H7 (cell line): ENCODE data around the gene EGR1. TPM values are rescaled to one million over a fixed set of nuclear protein-coding genes. Genes with fewer than 3 reads are reported as not detected.
A peak's percentile ranks its signal among the peaks of the same experiment; 100 is the strongest.
"Not testable (repeated sequence)": the region's sequence is repeated elsewhere in the genome, so short reads cannot be mapped to it uniquely, and the experiment has no call there.

ENCODE experiments used
- DNase-seq: peaks from one replicate; pipeline ENCODE4 v3.0.0; 2012
- H3K27me3 ChIP-seq: 2 replicates; pipeline ENCODE4 v1.6.0; 2011; ENCODE audit warnings: mild to moderate bottlenecking, low read length; ENCODE audit not compliant: control insufficient read depth, insufficient read depth
- H3K36me3 ChIP-seq: replicated peaks from 2 replicates; pipeline ENCODE4 v1.5.1; 2011; ENCODE audit warnings: low read length; ENCODE audit not compliant: control insufficient read depth, insufficient read depth
- H3K4me3 ChIP-seq: 2 replicates; pipeline ENCODE4 v1.5.1; 2011; ENCODE audit warnings: low read depth, mild to moderate bottlenecking, control low read depth, low read length, moderate library complexity; ENCODE audit not compliant: insufficient read depth
- total RNA-seq: library from RNA; depleted of rRNA; stranded (reverse); fragments of >200 nt; shearing (Covaris generic); gene quantifications from 2 replicates; pipeline ENCODE4 v1.2.3, GENCODE V29; 2014

The EGR1 gene
- total RNA-seq, 1 experiment from 2014 or later = 0.10 TPM

DNA sequence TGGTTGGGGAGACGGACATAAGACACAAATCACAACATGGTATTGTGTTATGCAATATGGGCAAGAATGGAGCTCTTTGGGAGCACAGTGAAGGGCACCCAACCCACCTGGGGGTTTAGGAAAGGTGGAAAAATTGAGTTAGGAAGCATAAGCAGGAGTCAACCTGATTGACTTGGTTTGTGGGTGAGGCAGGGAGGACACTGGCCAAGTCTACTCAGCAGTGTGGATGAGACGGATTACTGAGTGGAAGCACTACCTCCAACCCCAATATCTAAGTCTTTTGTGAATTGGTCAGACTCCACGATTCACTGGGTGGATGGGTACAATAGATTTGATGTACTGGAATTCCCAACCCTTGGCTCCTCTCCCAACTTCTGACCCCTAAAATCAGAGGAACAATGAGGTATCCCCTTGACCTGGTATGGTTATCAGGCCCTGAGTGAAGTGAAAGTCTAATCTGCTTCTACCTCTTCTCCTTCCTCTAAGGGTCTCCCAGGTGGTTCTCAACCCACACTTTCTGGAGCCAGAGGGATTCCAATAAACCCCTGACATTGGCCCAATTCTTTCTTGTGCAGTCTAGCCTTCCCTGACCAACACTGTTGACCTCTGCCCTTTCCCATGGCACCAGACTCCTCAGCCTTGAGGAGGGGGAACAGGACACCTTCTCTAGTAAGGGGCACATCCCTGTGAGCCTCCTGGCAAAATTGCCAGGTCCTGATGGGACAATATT lies 5.2 kb downstream of the EGR1 start:
- Histone ChIP-seq H3K4me3 (no peak overlapping the region), H3K36me3 (no peaks in the 10 kb centered on the region; the same call in 1 of the 2 replicates), H3K27me3 (peaks cover 24% of the 10 kb centered on the region)
- no peak for DNase-seq

DNA sequence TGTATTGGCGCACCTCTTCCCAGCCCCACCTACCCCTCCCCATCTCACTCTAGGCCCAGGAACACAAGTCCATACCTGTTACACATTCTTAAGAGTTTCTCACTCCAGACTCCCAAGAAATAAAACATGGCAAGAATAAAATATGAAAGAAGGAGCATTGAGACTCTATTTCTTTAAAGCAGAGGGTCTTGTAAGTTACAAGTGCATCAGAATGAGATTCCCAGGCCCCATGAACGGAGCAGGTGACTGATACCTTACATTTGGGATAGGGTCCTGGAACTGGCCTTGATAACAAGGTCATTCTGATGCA lies 5.7 kb downstream of the EGR1 start:
- no peak for DNase-seq
- H3K4me3 ChIP-seq = no peak overlapping the region
- H3K27me3 ChIP-seq = peaks cover 18% of the 10 kb centered on the region
- H3K36me3 ChIP-seq = no peaks in the 10 kb centered on the region; the same call in 1 of the 2 replicates

GRCh38 chr5:138472353-138472752 lies 7.1 kb downstream of the EGR1 start:
- peak; percentile 67 for DNase-seq
- Histone ChIP-seq H3K36me3 (no peaks in the 10 kb centered on the region; the same call in 1 of the 2 replicates), H3K4me3 (no peak overlapping the region), H3K27me3 (peaks cover 5% of the 10 kb centered on the region)

DNA sequence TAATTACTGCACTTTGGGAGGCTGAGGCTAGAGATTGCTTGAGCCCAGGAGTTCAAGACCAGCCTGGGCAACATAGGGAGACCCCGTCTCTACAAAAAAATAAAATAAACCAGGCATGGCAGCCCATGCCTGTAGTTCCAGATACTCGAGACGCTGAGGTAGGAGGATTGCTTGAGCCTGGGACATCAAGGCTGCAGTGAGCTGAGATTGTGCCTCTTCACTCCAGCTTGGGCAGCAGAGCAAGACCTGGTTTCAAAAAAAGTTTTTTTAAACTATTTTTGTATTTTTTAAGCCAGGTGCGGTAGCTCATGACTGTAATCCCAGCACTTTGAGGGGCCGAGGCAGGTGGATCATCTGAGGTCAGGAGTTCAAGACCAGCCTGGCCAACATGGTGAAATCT lies 7.9 kb downstream of the EGR1 start:
- not testable (repeated sequence) for H3K4me3 ChIP-seq, DNase-seq, H3K27me3 ChIP-seq, H3K36me3 ChIP-seq

DNA sequence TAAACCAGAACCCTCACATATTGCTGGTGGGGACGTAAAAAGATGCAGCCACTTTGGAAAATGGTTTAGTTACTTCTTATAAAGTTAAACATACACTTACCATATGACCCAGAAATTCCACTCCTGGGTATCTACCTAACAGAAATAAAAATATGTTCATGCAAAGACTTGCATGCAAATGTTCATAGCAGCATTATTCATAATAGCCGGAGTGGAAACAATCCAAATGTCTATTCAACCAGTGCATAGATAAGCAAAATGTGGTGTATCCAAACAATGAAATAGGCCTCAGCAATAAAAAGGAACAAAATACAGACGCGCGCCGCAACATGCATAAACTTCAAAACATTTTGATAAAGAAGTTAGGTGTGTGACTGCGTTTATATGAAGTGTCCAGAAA lies 11.6 kb downstream of the EGR1 start:
- no peaks in the 10 kb centered on the region for H3K27me3 ChIP-seq
- no peak for DNase-seq
- H3K36me3 ChIP-seq = no peaks in the 10 kb centered on the region
- no peak overlapping the region for H3K4me3 ChIP-seq

GRCh38 chr5:138482638-138483037 lies 17.4 kb downstream of the EGR1 start:
- no peak for DNase-seq
- Histone ChIP-seq H3K4me3 (no peak overlapping the region), H3K36me3 (no peaks in the 10 kb centered on the region), H3K27me3 (no peaks in the 10 kb centered on the region)

DNA sequence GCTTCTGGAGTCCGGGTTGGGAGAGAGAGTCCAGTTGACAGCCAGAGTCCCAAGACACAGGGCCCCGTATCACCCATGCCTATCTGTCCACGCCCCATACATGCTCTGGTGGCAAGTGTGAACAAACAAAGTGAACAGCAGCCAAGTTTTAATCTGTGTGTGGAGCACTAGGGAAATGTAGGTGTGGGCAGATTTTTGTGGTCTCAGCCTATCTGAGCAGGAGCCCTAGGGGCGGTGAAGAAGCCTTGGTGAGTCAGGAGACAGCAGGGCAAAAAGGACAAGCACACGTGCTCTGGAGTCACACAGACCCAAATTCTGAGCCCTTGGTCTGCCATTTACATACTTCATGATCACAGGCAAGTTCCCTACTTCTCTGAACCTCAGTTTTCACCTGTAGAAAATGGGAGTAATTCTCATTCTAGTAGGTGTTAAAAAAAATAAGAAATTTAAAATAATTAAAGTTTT lies 23.2 kb downstream of the EGR1 start:
- Histone ChIP-seq H3K27me3 (peaks cover 33% of the 10 kb centered on the region), H3K36me3 (no peaks in the 10 kb centered on the region)
- DNase-seq = no peak

DNA sequence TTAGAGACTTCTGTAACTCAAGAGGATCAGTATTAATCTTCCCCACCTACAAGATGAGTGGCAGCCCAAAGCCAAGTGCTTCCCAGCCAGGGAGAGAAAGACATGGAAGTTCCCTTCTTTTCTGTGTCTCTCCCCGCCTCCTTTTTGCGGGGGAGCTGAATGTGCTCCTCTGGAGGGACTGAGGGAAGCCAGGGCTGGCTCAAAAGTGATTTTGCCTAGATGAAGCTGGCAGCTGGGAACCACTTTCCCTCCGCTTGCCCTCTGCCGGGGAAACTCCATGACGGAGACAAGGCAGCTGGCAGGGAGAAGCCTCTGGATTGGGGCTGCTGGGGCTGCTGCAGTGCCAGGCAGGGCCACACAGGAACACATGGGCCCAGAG lies 24.4 kb downstream of the EGR1 start:
- H3K36me3 ChIP-seq = no peaks in the 10 kb centered on the region
- H3K27me3 ChIP-seq = peaks cover 33% of the 10 kb centered on the region
- no peak for DNase-seq
- no peak overlapping the region for H3K4me3 ChIP-seq

More for the DNA sequence above, 23.2 kb downstream of the EGR1 start:
- H3K4me3 ChIP-seq = no peak overlapping the region

GRCh38 chr5:138490648-138491283 lies 25.5 kb downstream of the EGR1 start:
- no peak for DNase-seq
- no peak overlapping the region for H3K4me3 ChIP-seq
- H3K36me3 ChIP-seq = no peaks in the 10 kb centered on the region
- H3K27me3 ChIP-seq = peaks cover 33% of the 10 kb centered on the region

- DNase-seq = no peak
- Histone ChIP-seq H3K27me3 (peaks cover 33% of the 10 kb centered on the region), H3K4me3 (peak overlapping the region; percentile 63), H3K36me3 (no peaks in the 10 kb centered on the region)
Observed at GRCh38 chr5:138491284-138491648, 26.0 kb downstream of the EGR1 start.

- no peaks in the 10 kb centered on the region for H3K36me3 ChIP-seq
- peak; percentile 95 for DNase-seq
Observed at GRCh38 chr5:138491669-138492559, 26.6 kb downstream of the EGR1 start.

DNA sequence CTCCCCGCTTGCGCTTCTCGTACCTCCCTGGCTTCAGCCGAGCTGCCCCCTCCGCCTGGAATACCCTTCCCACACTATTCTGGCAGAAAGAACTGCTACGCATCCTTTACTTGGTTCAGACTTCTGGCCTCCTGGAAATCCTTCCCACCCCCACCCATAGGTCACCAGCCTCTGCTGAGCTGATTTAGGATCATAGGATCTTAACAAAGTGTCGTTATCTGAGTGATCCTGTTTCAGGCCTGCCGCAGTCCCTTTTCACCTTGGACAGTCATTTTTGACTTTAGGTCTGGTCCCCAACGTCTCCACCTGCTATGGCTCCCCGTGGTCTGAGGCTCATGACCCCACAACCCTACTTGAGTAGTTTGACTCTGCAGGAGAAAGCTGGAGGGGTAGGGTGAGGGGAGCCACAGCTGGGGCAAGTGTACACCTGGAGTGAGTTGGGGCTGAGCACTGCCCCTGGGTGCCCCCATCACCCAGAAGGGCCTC lies 27.3 kb downstream of the EGR1 start:
- peak overlapping the region; percentile 64 for H3K4me3 ChIP-seq
- H3K36me3 ChIP-seq = no peaks in the 10 kb centered on the region
- DNase-seq = no peak
- H3K27me3 ChIP-seq = peaks cover 33% of the 10 kb centered on the region

More at GRCh38 chr5:138491669-138492559, 26.6 kb downstream of the EGR1 start:
- Histone ChIP-seq H3K27me3 (peaks cover 33% of the 10 kb centered on the region), H3K4me3 (peak overlapping the region; percentile 64)

GRCh38 chr5:138495351-138495750 lies 30.1 kb downstream of the EGR1 start:
- Histone ChIP-seq H3K27me3 (peaks cover 24% of the 10 kb centered on the region), H3K36me3 (no peaks in the 10 kb centered on the region), H3K4me3 (no peak overlapping the region)
- DNase-seq = no peak

DNA sequence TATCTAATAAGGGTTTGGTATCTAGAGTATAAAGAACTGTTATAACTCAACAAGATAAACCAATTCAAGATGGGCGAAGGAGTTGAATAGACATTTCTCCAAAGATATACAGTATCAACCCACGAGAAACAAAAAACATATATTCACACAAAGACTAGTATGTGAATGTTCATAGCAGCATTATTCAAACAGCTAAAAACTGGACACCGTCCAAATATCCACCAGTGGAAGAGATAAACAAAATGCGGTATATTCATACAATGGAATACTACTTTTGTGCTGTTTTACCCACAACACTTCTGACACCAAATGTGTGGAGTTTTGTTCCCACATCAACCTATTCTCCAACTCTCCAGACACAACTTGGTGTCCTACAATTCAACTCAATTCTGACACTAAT lies 33.1 kb downstream of the EGR1 start:
- DNase-seq = no peak
- H3K36me3 ChIP-seq = no peaks in the 10 kb centered on the region
- H3K27me3 ChIP-seq = no peaks in the 10 kb centered on the region
- no peak overlapping the region for H3K4me3 ChIP-seq
